Measurements from ENCODE around the gene ZNF682. TPM values are rescaled to one million over a fixed set of nuclear protein-coding genes. Genes with fewer than 3 reads are reported as not detected.
"Not testable (repeated sequence)": the region's sequence is repeated elsewhere in the genome, so short reads cannot be mapped to it uniquely, and the experiment has no call there.

Gene ZNF682
- 2.4 TPM in 2 replicates for total RNA-seq (2014; rRNA removed; shearing (Covaris generic))

- peak; percentile 94 for DNase-seq (ENCODE audit: low read depth)
These were observed at the start of gene ZNF682 for GRCh38 chr19:20039203-20039723. Gene ZNF682, minus strand, starts transcription at chr19:20039505. Its CDS starts 160 bp downstream, at chr19:20039345.

- DNase-seq (ENCODE audit: low read depth), result not testable (repeated sequence)
These were observed 43.6 kb upstream of the ZNF682 start for GRCh38 chr19:20082876-20083275.

- not testable (repeated sequence) for DNase-seq (ENCODE audit: low read depth)
These were observed 43.0 kb upstream of the ZNF682 start for GRCh38 chr19:20082232-20082833.

- no peak for DNase-seq (ENCODE audit: low read depth)
These were observed 41.4 kb upstream of the ZNF682 start for GRCh38 chr19:20080656-20081055.

- no peak for DNase-seq (ENCODE audit: low read depth)
These were observed 40.2 kb upstream of the ZNF682 start for GRCh38 chr19:20079476-20079875.

GRCh38 chr19:20078581-20079031 lies 39.3 kb upstream of the ZNF682 start:
- peak; percentile 36 for DNase-seq (ENCODE audit: low read depth)

GRCh38 chr19:20077791-20078463 lies 38.6 kb upstream of the ZNF682 start, which contains the start of gene ZNF90:
Gene ZNF90, plus strand, starts transcription at chr19:20078000. Its CDS starts 133 bp downstream, at chr19:20078133.
- DNase-seq (ENCODE audit: low read depth), result peak; percentile 98

- DNase-seq (ENCODE audit: low read depth), result no peak
These were observed 33.6 kb upstream of the ZNF682 start for GRCh38 chr19:20072936-20073335.

- no peak for DNase-seq (ENCODE audit: low read depth)
These were observed 31.4 kb upstream of the ZNF682 start for GRCh38 chr19:20070691-20071090.

GRCh38 chr19:20068559-20068958 lies 29.3 kb upstream of the ZNF682 start:
- not testable (repeated sequence) for DNase-seq (ENCODE audit: low read depth)

GRCh38 chr19:20067943-20068342 lies 28.6 kb upstream of the ZNF682 start:
- no peak for DNase-seq (ENCODE audit: low read depth)

GRCh38 chr19:20066861-20067260 lies 27.6 kb upstream of the ZNF682 start:
- DNase-seq (ENCODE audit: low read depth), result no peak

- no peak for DNase-seq (ENCODE audit: low read depth)
These were observed 21.0 kb upstream of the ZNF682 start for GRCh38 chr19:20060282-20060681.

GRCh38 chr19:20058738-20059137 lies 19.4 kb upstream of the ZNF682 start:
- not testable (repeated sequence) for DNase-seq (ENCODE audit: low read depth)

- peak; percentile 98 for DNase-seq (ENCODE audit: low read depth)
These were observed 12.8 kb upstream of the ZNF682 start for GRCh38 chr19:20051841-20052768.

GRCh38 chr19:20045742-20046141 lies 6.4 kb upstream of the ZNF682 start:
- DNase-seq (ENCODE audit: low read depth), result not testable (repeated sequence)

- DNase-seq (ENCODE audit: low read depth), result no peak
These were observed 5.4 kb upstream of the ZNF682 start for GRCh38 chr19:20044663-20045062.

- no peak for DNase-seq (ENCODE audit: low read depth)
These were observed 725 bp downstream of the ZNF682 start for GRCh38 chr19:20038358-20039202.

GRCh38 chr19:20035935-20036334 lies 3.4 kb downstream of the ZNF682 start:
- DNase-seq (ENCODE audit: low read depth), result no peak

GRCh38 chr19:20028611-20029010 lies 10.7 kb downstream of the ZNF682 start:
- no peak for DNase-seq (ENCODE audit: low read depth)

GRCh38 chr19:20005741-20006140 lies 33.6 kb downstream of the ZNF682 start:
- DNase-seq (ENCODE audit: low read depth), result no peak
